ENCODE results near the gene CCND2. TPM values are rescaled to one million over a fixed set of nuclear protein-coding genes. Genes with fewer than 3 reads are reported as not detected.

CCND2 gene
- total RNA-seq, 2 experiments from 2014 or later, result 159 to 163 TPM

DNA sequence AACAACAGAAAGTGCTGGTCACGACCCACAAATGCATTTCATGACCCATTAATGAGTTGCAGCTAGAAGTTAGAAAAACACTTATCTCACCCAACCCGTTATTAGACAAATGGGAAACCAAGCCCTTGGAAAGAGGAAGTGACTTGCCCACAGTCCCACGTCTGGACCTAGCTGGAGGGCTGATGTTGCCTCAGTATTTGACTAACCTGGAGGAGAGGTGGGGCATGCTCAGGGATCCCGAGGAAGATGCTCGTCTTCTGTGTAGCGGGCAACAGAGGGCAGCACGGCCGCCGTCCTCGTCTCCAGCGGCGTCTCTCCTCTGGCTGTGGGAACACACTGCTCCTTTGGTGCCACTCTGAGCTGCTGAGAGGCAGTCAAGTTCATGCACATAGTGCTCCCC is 12.7 kb downstream of the CCND2 start:
- Mint-ChIP-seq H3K36me3 (ENCODE audit: low read depth) (peaks cover 100% of the 10 kb centered on the region), H3K27me3 (no peaks in the 10 kb centered on the region), H3K4me3 (no peak overlapping the region), H3K9me3 (no peaks in the 10 kb centered on the region), H3K27ac (peak overlapping the region; percentile 61), H3K4me1 (ENCODE audit: low read depth) (peaks cover 90% of the 10 kb centered on the region)
- intact Hi-C loops (cut with DNase I, micrococcal nuclease), result no loop called here
- Histone ChIP-seq H3K27ac (ENCODE audit: low read depth in 1 of 2, low read length in 2 of 2) (no peak overlapping the region), H3K4me1 (ENCODE audit: insufficient read depth, low read length) (peaks cover 98% of the 10 kb centered on the region), H3K4me3 (ENCODE audit: low read length) (no peak overlapping the region), H3K27me3 (ENCODE audit: control insufficient read depth in 1 of 2, insufficient read depth in 2 of 2, low read length in 2 of 2) (no peaks in the 10 kb centered on the region), H3K9me3 (ENCODE audit: control insufficient read depth in 1 of 2, insufficient read depth in 1 of 2, low read length in 2 of 2) (no peaks in the 10 kb centered on the region), H3K36me3 (ENCODE audit: insufficient read depth, low read length) (peaks cover 99% of the 10 kb centered on the region)
- DNase-seq (peak in 2 of 14 experiments; percentile 29 to 38), ATAC-seq (ENCODE audit: poor library complexity) (no peak)
- TF ChIP-seq, protein P1, sequence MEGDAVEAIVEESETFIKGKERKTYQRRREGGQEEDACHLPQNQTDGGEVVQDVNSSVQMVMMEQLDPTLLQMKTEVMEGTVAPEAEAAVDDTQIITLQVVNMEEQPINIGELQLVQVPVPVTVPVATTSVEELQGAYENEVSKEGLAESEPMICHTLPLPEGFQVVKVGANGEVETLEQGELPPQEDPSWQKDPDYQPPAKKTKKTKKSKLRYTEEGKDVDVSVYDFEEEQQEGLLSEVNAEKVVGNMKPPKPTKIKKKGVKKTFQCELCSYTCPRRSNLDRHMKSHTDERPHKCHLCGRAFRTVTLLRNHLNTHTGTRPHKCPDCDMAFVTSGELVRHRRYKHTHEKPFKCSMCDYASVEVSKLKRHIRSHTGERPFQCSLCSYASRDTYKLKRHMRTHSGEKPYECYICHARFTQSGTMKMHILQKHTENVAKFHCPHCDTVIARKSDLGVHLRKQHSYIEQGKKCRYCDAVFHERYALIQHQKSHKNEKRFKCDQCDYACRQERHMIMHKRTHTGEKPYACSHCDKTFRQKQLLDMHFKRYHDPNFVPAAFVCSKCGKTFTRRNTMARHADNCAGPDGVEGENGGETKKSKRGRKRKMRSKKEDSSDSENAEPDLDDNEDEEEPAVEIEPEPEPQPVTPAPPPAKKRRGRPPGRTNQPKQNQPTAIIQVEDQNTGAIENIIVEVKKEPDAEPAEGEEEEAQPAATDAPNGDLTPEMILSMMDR (IDR thresholded peaks at IDR 0.05), result no peak
- CTCF ChIA-PET, result interaction anchor here (1.5 kb wide), 1 partner anchor 10 kb away, joined by 7 read pairs; no protein-coding TSS in a partner anchor
- POLR2A ChIA-PET, result no interaction called here

DNA sequence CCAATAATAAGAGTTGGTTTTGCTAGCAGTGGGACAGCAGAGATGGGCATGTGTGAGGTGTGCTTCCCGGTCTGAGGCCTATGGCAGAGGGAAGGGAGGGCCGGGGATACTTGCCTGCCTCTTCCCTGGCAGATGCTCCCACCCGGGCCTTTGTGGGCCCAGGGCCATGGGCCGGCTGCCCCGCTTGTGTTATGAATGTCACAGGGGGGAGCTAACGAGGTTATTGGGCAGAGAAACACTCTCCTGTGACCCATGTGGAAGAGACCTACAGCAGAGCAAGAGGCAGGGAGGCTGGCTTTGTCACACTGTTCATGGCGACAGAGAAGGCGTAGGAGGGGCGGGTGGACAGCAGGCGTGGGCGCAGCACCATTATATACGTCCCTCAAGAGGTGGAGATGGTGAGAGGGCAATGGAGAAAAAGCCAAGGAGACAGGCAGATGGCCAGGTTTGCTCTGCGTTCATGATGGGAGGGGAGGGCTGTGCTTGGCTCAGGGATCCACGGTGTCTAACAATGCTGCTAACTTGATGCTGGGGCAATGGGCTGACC is 13.3 kb downstream of the CCND2 start:
- Mint-ChIP-seq H3K27ac (peak overlapping the region; percentile 61), H3K27me3 (no peaks in the 10 kb centered on the region), H3K36me3 (ENCODE audit: low read depth) (peaks cover 100% of the 10 kb centered on the region), H3K4me3 (no peak overlapping the region), H3K4me1 (ENCODE audit: low read depth) (peaks cover 90% of the 10 kb centered on the region), H3K9me3 (no peaks in the 10 kb centered on the region)
- Histone ChIP-seq H3K36me3 (ENCODE audit: insufficient read depth, low read length) (peaks cover 99% of the 10 kb centered on the region), H3K27ac (ENCODE audit: low read depth in 1 of 2, low read length in 2 of 2) (no peak overlapping the region), H3K27me3 (ENCODE audit: control insufficient read depth in 1 of 2, insufficient read depth in 2 of 2, low read length in 2 of 2) (no peaks in the 10 kb centered on the region), H3K9me3 (ENCODE audit: control insufficient read depth in 1 of 2, insufficient read depth in 1 of 2, low read length in 2 of 2) (no peaks in the 10 kb centered on the region), H3K4me3 (ENCODE audit: low read length) (no peak overlapping the region), H3K4me1 (ENCODE audit: insufficient read depth, low read length) (peaks cover 96% of the 10 kb centered on the region)
- intact Hi-C loops (cut with DNase I, micrococcal nuclease), result no loop called here
- ATAC-seq (ENCODE audit: poor library complexity), result no peak
- CTCF ChIA-PET, result interaction anchor here (1.5 kb wide), 1 partner anchor 10 kb away, joined by 7 read pairs; no protein-coding TSS in a partner anchor
- DNase-seq, result no peak
- POLR2A ChIA-PET, result no interaction called here
- TF ChIP-seq, protein P1 (IDR thresholded peaks at IDR 0.05), result no peak

DNA sequence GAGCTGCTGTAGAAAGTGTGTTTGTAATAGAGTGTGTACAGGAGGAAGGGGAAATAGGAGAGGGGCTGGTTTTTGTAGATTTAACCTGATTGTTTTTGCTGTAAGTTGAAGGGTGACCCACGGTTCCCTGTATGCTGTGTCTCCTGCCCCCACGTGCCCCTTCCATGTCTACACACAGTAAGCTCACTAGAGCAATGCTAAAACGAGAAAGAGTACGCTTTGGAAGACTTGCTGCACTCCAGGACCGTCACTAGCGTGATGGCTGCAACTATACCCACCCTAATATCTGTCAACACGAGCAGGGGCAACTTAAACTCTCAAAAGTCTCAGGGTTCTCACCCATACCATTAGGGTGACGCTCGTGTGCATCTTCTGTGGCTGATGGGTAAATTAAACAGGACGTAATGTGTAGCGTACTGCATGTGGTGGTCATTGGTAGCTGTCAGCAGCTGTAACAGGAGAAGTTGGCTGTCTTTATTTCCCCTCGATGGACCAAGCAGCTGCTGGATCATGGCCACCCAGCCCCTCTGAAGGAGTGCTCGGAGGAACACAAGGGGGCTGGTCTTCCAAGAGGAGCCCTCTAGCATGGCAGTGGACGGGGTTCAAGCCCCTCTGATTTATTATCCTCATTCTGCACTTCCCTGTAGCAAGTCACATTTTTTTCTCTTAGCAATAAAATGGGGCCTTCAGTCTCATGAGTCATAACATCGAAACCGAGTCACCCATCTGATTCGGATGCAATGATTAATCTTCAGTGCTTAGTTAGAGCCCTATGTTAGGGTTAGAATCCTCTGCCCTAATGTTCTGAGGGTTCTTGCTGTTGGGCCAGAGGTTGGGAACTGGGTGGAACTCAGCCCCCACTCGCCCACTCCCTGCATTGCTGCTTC is 14.0 kb downstream of the CCND2 start:
- H3K36me3 ChIP-seq (ENCODE audit: insufficient read depth, low read length), result peaks cover 99% of the 10 kb centered on the region
- ChIA-PET CTCF (interaction anchor here (1.0 kb wide), 1 partner anchor 402 kb away, joined by 3 read pairs; no protein-coding TSS in a partner anchor), POLR2A (interaction anchor here (2.0 kb wide), 1 partner anchor 12 kb away, joined by 5 read pairs; no protein-coding TSS in a partner anchor)
- H3K9me3 ChIP-seq (ENCODE audit: control insufficient read depth in 1 of 2, insufficient read depth in 1 of 2, low read length in 2 of 2), result no peaks in the 10 kb centered on the region
- H3K4me3 Mint-ChIP-seq, result no peak overlapping the region
- ATAC-seq (ENCODE audit: poor library complexity) (peak; percentile 43), DNase-seq (peak in 3 of 14 experiments; percentile 23 to 51 (median 36))
- H3K27me3 ChIP-seq (ENCODE audit: control insufficient read depth in 1 of 2, insufficient read depth in 2 of 2, low read length in 2 of 2), result no peaks in the 10 kb centered on the region
- no peak overlapping the region for H3K27ac ChIP-seq (ENCODE audit: low read depth in 1 of 2, low read length in 2 of 2)
- intact Hi-C loops (cut with DNase I, micrococcal nuclease), result no loop called here
- TF ChIP-seq, protein P1 (IDR thresholded peaks at IDR 0.05), result no peak
- H3K4me3 ChIP-seq (ENCODE audit: low read length), result no peak overlapping the region
- peaks cover 91% of the 10 kb centered on the region for H3K4me1 Mint-ChIP-seq (ENCODE audit: low read depth)
- H3K9me3 Mint-ChIP-seq, result no peaks in the 10 kb centered on the region
- no peaks in the 10 kb centered on the region for H3K27me3 Mint-ChIP-seq
- H3K36me3 Mint-ChIP-seq (ENCODE audit: low read depth), result peaks cover 100% of the 10 kb centered on the region
- peaks cover 94% of the 10 kb centered on the region for H3K4me1 ChIP-seq (ENCODE audit: insufficient read depth, low read length)
- peak overlapping the region; percentile 61 for H3K27ac Mint-ChIP-seq

All from CD4-positive, alpha-beta T cell (primary cell).